ENCODE data around the gene SLC44A2.

The SLC44A2 gene

GRCh38 chr19:10683582-10683981 lies 58.2 kb downstream of the SLC44A2 start:
- DNase-seq: no peak

DNA sequence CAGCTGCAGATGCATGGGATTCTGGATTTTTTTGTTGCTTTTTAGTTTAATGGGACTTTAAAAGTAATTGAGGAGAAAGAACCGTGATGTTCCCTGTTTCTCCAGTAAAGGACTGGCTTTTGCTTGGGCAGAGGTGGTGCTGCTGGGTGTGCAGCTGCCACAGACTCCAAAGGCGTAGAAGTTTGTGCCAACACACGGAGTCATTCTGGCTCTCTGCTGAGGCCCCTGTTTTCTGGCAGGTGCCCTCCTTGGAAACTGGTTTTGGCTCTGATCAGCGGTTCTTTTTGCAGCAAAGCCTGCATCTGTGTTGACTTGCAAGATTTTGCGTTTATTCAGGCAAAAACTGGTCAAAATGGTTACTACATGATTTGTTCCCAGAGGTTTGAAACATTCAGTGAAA lies 59.9 kb downstream of the SLC44A2 start:
- DNase-seq: no peak

- no peak for DNase-seq
These were observed 60.8 kb downstream of the SLC44A2 start for GRCh38 chr19:10686193-10686592.

DNA sequence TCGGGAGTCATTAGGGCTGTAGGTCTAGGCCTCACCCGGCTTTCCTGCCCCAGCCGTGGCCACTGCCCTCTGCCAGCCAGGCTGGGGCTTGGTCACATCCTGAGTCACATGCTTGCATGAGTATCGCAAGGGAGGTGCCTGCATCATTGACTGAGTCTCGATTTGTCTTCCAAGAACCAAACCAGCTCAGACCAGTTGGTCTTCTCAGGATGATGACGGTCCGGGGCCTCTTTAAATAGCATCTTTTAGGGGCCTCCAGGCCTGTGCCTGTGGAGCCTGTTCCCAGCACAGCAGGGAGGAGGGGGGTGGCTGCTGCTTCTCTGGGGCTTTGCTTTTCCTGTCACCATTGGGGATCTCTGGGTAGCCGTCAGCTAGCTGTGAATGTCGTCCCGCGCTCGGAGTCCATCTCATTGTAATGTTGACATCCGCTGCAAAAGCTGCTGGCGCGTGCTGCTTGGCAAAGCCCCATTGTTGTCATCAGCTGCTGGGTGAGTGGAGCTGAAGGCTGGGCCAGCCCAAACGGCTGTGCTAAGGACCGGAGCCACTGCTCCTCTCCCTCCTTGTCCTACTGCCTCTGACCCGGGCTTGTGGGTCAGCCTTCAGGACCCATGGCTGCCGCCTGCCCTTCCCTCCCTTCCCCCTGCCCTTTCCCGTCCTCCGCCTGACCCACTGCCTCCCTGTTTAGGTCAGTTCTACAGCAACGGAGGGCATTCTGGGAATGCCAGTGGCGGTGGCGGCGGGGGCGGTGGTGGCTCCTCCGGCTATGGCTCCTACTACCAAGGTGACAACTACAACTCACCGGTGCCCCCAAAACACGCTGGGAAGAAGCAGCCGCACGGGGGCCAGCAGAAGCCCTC lies 61.5 kb downstream of the SLC44A2 start:
- no peak for DNase-seq

DNA sequence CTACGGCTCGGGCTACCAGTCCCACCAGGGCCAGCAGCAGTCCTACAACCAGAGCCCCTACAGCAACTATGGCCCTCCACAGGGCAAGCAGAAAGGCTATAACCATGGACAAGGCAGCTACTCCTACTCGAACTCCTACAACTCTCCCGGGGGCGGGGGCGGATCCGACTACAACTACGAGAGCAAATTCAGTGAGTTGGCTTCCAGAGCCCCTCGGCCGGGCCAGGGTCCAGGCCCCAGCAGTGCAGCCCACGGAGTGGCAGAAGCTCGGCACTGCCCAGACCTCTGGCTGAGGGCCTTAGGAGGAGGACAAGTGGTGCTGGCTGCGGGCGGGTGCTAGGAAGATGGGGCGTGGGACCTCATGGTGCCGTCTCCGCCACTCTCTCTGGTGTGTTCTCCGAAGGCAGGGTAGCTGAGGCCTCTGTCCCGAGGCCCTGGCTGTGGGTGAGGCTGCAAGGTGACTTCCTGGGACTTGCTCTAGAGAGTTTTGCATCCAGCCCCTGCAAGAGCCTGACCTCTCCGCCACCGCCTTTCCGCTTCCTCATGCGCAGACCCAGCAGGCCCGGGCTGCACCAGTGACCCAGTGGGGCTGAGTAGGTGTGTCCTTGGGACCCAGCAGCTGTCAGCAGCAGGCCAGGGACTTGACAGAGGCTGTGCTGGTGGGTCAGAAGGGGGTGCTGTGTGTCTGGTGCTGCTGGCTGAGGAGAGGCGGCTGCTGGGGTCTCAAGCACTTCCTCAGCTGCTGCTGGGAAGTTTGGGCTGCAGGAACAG lies 62.4 kb downstream of the SLC44A2 start:
- no peak for DNase-seq

DNA sequence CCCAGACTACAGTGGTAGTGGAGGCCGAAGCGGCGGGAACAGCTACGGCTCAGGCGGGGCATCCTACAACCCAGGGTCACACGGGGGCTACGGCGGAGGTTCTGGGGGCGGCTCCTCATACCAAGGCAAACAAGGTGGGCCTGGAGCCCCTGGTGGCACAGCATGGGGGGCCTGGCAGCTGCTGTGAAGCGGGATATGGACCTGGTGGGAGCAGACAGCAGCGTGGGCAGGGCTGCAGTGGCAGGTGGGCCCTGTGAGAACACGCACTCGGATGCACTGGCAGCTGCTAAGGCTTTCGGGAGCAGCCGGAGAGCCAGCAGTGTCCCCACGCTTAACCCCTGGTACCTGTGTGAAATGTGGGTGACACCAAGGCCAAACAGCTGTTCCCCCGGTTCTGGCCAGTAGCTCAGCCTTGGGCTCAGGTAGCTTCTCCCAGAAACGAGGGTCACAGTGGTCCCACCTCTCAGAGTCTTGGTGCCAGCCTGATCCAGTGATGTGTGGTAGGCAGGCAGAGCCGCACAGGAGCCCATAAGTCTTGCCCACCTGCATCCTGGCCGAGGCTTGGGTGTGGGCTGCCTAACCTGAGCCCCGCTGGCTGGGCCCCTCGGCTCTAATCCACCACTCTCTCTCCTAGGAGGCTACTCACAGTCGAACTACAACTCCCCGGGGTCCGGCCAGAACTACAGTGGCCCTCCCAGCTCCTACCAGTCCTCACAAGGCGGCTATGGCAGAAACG lies 63.4 kb downstream of the SLC44A2 start:
- DNase-seq: no peak

DNA sequence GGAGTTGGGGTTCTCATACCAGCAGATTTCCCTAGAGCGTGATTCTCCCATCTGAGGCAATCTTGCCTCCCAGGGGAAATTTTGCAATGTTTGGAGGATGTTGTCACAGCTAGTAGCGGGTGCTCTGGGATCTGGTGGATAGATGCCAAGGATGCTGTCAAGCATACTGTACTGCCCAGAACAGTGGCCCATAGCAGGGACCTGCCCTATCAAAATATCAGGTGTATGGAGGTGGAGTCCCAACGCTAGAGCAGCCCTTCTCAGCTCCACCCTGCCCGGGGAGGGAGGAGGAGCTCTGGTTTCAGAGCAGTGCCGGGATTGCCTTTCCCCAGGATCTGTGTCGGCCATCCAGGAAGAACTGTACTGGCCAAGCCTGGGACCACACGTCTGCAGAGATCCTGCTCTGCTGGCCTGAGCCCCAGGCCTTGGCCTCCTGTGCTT lies 65.0 kb downstream of the SLC44A2 start:
- no peak for DNase-seq

GRCh38 chr19:10691178-10691881 lies 66.0 kb downstream of the SLC44A2 start:
- no peak for DNase-seq

DNA sequence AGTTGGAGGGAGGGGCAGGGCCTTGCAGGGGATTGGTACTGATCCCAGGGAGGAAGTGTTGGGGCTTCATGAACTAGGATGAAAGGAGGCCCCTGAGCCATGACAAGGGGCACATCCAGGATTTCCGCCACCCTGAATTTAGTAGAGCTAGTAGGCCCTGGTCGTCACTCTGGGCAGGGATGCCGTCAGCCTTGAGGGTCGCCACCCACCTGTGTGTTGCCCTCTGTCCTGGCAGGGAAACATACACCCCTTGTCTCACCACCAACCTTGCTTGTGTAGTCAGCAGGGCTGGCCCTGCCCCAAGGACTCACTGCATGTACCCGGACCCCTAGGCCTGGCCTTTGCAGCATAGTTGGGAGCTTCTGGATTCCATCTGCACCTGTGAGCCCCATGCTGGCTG lies 66.5 kb downstream of the SLC44A2 start:
- no peak for DNase-seq

- no peak for DNase-seq
These were observed 67.4 kb downstream of the SLC44A2 start for GRCh38 chr19:10692673-10693264.
